ENCODE results near the gene SLC38A6.

GRCh38 chr14:61033855-61034254, 52.8 kb downstream of the SLC38A6 start:
- TF ChIP-seq, protein P1, sequence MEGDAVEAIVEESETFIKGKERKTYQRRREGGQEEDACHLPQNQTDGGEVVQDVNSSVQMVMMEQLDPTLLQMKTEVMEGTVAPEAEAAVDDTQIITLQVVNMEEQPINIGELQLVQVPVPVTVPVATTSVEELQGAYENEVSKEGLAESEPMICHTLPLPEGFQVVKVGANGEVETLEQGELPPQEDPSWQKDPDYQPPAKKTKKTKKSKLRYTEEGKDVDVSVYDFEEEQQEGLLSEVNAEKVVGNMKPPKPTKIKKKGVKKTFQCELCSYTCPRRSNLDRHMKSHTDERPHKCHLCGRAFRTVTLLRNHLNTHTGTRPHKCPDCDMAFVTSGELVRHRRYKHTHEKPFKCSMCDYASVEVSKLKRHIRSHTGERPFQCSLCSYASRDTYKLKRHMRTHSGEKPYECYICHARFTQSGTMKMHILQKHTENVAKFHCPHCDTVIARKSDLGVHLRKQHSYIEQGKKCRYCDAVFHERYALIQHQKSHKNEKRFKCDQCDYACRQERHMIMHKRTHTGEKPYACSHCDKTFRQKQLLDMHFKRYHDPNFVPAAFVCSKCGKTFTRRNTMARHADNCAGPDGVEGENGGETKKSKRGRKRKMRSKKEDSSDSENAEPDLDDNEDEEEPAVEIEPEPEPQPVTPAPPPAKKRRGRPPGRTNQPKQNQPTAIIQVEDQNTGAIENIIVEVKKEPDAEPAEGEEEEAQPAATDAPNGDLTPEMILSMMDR (IDR thresholded peaks at IDR 0.05; ENCODE audit: poor library complexity): no peak
- TF ChIP-seq EZH2 (IDR thresholded peaks at IDR 0.05; ENCODE audit: borderline replicate concordance): no peak
